Fibroblast of pulmonary artery (primary cell): ENCODE results near the gene KCNIP4.

Experiments used
- DNase-seq: peaks from one replicate; pipeline ENCODE4 v3.0.0-alpha.2; 2010; ENCODE audit warnings: low read depth
- H3K4me3 ChIP-seq: replicated peaks from 2 replicates; pipeline ENCODE4 v1.5.1; 2011; ENCODE audit warnings: low read depth, mild to moderate bottlenecking, control low read depth, low read length, moderate library complexity
- TF ChIP-seq, protein P1 (sequence below): IDR thresholded peaks from 2 replicates; pipeline ENCODE4 v1.5.1; 2011; ENCODE audit warnings: mild to moderate bottlenecking, control low read depth, low read length, inconsistent platforms; ENCODE audit errors: missing control alignments

KCNIP4 gene

DNA sequence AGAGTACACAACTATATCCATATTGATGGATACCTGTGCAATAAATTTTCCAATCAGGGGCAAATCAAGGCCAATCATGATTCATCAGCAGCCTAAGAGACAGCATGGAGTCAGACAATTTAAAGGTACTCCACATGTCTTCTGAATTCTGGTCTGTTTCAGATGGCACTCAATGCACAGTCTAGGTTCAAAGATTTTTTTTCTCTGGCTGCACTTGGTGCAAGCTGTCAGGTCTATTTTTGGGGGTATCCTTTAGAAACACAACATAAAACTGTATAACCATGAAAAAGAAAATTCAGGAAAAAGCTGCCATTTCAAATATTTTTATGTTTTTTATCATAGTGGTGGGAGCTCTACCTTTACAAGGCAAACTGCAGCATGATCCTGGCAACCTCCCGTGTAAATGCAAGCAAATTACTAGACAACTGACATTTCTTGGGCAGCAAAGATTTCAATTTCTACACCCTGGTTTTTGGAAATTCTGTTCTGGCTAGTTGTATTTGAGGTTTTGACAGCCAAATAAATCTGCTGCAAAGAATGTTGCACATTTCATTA, 310.3 kb downstream of the KCNIP4 start:
- TF ChIP-seq, protein P1, sequence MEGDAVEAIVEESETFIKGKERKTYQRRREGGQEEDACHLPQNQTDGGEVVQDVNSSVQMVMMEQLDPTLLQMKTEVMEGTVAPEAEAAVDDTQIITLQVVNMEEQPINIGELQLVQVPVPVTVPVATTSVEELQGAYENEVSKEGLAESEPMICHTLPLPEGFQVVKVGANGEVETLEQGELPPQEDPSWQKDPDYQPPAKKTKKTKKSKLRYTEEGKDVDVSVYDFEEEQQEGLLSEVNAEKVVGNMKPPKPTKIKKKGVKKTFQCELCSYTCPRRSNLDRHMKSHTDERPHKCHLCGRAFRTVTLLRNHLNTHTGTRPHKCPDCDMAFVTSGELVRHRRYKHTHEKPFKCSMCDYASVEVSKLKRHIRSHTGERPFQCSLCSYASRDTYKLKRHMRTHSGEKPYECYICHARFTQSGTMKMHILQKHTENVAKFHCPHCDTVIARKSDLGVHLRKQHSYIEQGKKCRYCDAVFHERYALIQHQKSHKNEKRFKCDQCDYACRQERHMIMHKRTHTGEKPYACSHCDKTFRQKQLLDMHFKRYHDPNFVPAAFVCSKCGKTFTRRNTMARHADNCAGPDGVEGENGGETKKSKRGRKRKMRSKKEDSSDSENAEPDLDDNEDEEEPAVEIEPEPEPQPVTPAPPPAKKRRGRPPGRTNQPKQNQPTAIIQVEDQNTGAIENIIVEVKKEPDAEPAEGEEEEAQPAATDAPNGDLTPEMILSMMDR = no peak
- no peak overlapping the region for H3K4me3 ChIP-seq
- no peak for DNase-seq

- DNase-seq = no peak
- TF ChIP-seq, protein P1 = no peak
- H3K4me3 ChIP-seq = no peak overlapping the region
Measured at GRCh38 chr4:21628916-21629610, 319.5 kb downstream of the KCNIP4 start.

DNA sequence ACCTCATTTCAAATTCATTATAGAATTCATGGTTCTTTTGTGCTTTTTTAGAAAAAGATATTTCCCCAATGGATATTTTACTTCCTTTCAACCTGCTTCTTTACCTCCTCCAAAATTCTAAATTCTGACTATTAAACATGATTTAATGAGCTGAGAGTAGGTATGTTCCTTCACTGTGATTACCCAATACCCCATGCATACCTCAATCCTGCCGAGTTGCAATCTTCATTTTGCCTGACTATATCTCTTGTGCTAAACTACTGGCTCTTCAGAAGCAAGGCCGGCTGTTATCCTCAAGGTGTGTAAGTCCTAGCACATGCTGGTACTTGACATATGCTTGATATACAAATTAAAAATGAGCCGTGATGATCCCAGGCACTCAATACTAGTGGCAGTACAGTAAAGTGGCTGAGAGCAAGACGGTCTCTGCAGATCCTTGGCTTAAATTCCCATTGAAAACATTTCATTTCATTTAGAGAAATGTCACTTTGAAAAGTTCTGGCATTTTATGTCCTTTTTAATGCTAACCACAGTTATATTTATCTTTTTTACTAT, 320.4 kb downstream of the KCNIP4 start:
- no peak for DNase-seq
- H3K4me3 ChIP-seq = no peak overlapping the region
- TF ChIP-seq, protein P1 = no peak

DNA sequence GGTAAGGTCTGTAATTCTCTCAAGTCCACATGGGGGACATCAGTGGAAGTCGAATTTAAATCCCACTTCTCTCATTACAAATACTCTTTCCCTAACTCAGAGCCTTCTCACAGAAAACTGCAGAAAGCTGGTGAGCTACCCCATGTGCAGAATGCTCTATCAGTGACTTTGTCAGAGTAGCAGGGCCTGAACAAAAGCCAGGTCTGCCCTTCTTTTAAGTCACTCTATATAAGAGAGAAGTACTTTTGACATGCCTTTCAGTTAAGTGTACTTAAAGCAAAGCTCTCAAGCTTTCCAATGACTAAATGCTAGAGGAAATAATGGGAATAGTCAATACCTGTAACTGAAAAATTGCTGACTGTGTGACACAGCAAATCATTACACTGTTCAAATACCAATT, 323.1 kb downstream of the KCNIP4 start:
- no peak overlapping the region for H3K4me3 ChIP-seq
- no peak for DNase-seq
- TF ChIP-seq, protein P1 = no peak

DNA sequence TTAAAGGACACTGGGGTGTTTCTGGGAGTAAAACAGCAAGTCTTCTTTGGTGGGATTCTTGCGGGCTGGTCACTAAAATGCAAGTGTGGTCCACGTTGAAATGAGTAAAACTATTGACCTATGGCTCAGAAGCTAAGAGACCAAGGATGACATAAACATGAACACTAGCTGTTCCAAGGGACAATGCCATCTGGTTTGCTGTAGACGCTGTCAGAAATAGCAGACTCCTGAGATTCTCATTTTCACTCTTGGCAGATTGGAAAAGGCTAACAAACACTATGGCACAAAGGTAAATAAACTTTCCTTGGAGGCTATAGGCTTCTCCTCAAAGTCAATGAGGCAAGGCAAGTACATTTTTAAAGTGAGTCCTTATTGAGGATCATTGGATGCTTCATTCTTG, 343.6 kb downstream of the KCNIP4 start:
- DNase-seq = no peak
- TF ChIP-seq, protein P1 = no peak
- H3K4me3 ChIP-seq = no peak overlapping the region

DNA sequence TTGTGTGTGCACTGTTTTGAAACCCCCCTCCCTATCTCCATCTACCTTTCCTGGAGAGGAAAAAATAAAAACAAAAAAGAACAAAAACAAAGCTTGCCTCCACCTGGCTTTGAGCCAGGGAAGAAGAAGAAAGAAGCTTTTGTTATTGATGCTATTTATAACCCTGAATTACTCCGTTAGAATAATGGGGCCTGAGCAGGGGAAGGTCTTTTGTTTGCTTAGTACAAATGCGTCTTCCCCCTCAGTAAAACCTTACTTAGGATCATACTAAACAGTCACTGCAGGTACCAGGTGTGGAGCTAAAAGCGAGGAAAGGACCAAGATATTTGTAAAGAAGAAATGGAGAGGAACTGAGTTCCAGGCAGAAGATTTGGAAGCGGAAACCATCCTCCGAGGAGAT, 352.1 kb downstream of the KCNIP4 start:
- no peak overlapping the region for H3K4me3 ChIP-seq
- no peak for DNase-seq
- TF ChIP-seq, protein P1 = no peak

- TF ChIP-seq, protein P1 = no peak
- no peak for DNase-seq
Measured at GRCh38 chr4:21593671-21594001, 354.9 kb downstream of the KCNIP4 start.

More at GRCh38 chr4:21593671-21594001, 354.9 kb downstream of the KCNIP4 start:
- H3K4me3 ChIP-seq = no peak overlapping the region
